ENCODE measurements around the gene C20orf96.

Gene C20orf96

GRCh38 chr20:284172-284571, 6.4 kb downstream of the C20orf96 start:
- H3K4me1 ChIP-seq, result no peaks in the 10 kb centered on the region
- H3K4me3 ChIP-seq, result no peak overlapping the region
- intact Hi-C loops (cut with DNase I; ENCODE audit: low total_unique reads), result no loop called here
- H3K9me3 ChIP-seq, result no peaks in the 10 kb centered on the region
- peak in 1 of 2 donors; percentile 23 for DNase-seq
- no peaks in the 10 kb centered on the region for H3K27me3 ChIP-seq
- TF ChIP-seq CTCF (IDR thresholded peaks at IDR 0.05), result no peak
- peaks cover 0 to 15% (median 0%) of the 10 kb centered on the region in 3 donors for H3K36me3 ChIP-seq
- no peak overlapping the region for H3K27ac ChIP-seq

GRCh38 chr20:278607-279571, 11.7 kb downstream of the C20orf96 start:
- Histone ChIP-seq H3K27ac (no peak overlapping the region), H3K4me1 (no peaks in the 10 kb centered on the region), H3K36me3 (peaks cover 0 to 54% (median 21%) of the 10 kb centered on the region in 3 donors), H3K9me3 (no peaks in the 10 kb centered on the region), H3K4me3 (no peak overlapping the region), H3K27me3 (no peaks in the 10 kb centered on the region)
- no peak for TF ChIP-seq CTCF (IDR thresholded peaks at IDR 0.05)
- intact Hi-C loops (cut with DNase I; ENCODE audit: low total_unique reads), result no loop called here
- DNase-seq, result peak in 1 of 2 donors; percentile 66

GRCh38 chr20:278181-278580, 12.4 kb downstream of the C20orf96 start:
- no peaks in the 10 kb centered on the region for H3K27me3 ChIP-seq
- TF ChIP-seq CTCF (IDR thresholded peaks at IDR 0.05), result no peak
- peaks cover 0 to 54% (median 21%) of the 10 kb centered on the region in 3 donors for H3K36me3 ChIP-seq
- intact Hi-C loops (cut with DNase I; ENCODE audit: low total_unique reads), result no loop called here
- H3K4me1 ChIP-seq, result no peaks in the 10 kb centered on the region
- no peaks in the 10 kb centered on the region for H3K9me3 ChIP-seq
- H3K4me3 ChIP-seq, result no peak overlapping the region
- peak in 1 of 2 donors; percentile 50 for DNase-seq
- H3K27ac ChIP-seq, result no peak overlapping the region

DNA sequence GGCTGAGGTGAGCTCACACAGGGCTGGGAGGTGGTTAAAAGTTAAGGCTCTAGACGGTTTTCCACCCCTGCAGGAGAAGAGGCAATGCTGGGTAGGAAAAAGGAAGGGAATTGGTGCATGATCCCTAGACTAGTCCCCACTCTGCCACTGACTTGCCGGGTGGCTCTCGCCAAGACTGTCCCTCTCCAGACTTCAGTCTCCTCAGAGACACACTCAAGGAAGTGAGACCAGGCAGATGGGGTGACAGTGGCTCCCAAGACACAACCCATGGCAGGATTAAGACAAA, 13.1 kb downstream of the C20orf96 start:
- Histone ChIP-seq H3K27me3 (no peaks in the 10 kb centered on the region), H3K4me1 (no peaks in the 10 kb centered on the region), H3K27ac (no peak overlapping the region), H3K9me3 (no peaks in the 10 kb centered on the region), H3K36me3 (peaks cover 0 to 54% (median 21%) of the 10 kb centered on the region in 3 donors), H3K4me3 (no peak overlapping the region)
- TF ChIP-seq CTCF (IDR thresholded peaks at IDR 0.05), result no peak
- peak in 1 of 2 donors; percentile 37 for DNase-seq
- intact Hi-C loops (cut with DNase I; ENCODE audit: low total_unique reads), result no loop called here

GRCh38 chr20:276620-277495, 13.7 kb downstream of the C20orf96 start:
- Histone ChIP-seq H3K4me1 (no peaks in the 10 kb centered on the region), H3K9me3 (no peaks in the 10 kb centered on the region), H3K4me3 (no peak overlapping the region), H3K27me3 (no peaks in the 10 kb centered on the region), H3K36me3 (peaks cover 0 to 52% (median 21%) of the 10 kb centered on the region in 3 donors), H3K27ac (no peak overlapping the region)
- intact Hi-C loops (cut with DNase I; ENCODE audit: low total_unique reads), result no loop called here
- no peak for TF ChIP-seq CTCF (IDR thresholded peaks at IDR 0.05)
- DNase-seq, result no peak
